BJ (cell line): ENCODE measurements around the gene RGS10. TPM values are rescaled to one million over a fixed set of nuclear protein-coding genes. Genes with fewer than 3 reads are reported as not detected.

Source experiments
- CTCF ChIA-PET: fragments of 350-600 bp; formaldehyde crosslinking; extraction: SDS; loops from one replicate; lab custom pipeline; 2021; ENCODE audit warnings: antibody characterized with exemption, inconsistent platforms; lab: Yijun Ruan, JAX
- POLR2A ChIA-PET: fragments of 300-600 bp; sonication (Branson Sonifier 250); formaldehyde crosslinking; extraction: SDS; loops from one replicate; lab custom pipeline; 2021; ENCODE audit warnings: antibody characterized with exemption; lab: Charles Lee
- DNase-seq: peaks from one replicate; pipeline ENCODE4 v3.0.0-alpha.2; 2011; ENCODE audit warnings: low read depth
- H3K27me3 ChIP-seq: 2 replicates; pipeline ENCODE4 v1.6.0; 2011; ENCODE audit warnings: low read length; ENCODE audit not compliant: control insufficient read depth, insufficient read depth
- H3K36me3 ChIP-seq: 2 replicates; pipeline ENCODE4 v1.5.1; 2011; ENCODE audit warnings: low read length; ENCODE audit not compliant: control insufficient read depth, insufficient read depth
- H3K4me3 ChIP-seq: 2 replicates; pipeline ENCODE4 v1.5.1; 2011; ENCODE audit warnings: low read depth, mild to moderate bottlenecking, control low read depth, low read length
- polyA plus RNA-seq: library from polyadenylated mRNA; depleted of rRNA; stranded (reverse); fragments of >200 nt; gene quantifications from 2 replicates; pipeline ENCODE4 v1.2.3, GENCODE V29; 2011
- TF ChIP-seq, protein P1 (sequence below): IDR thresholded peaks from 2 replicates; pipeline ENCODE4 v1.5.1; 2011; ENCODE audit warnings: low read depth, mild to moderate bottlenecking, control low read depth, inconsistent platforms, low read length, moderate library complexity; ENCODE audit not compliant: insufficient read depth

RGS10 gene
- polyA plus RNA-seq, 1 experiment: 34.5 TPM

DNA sequence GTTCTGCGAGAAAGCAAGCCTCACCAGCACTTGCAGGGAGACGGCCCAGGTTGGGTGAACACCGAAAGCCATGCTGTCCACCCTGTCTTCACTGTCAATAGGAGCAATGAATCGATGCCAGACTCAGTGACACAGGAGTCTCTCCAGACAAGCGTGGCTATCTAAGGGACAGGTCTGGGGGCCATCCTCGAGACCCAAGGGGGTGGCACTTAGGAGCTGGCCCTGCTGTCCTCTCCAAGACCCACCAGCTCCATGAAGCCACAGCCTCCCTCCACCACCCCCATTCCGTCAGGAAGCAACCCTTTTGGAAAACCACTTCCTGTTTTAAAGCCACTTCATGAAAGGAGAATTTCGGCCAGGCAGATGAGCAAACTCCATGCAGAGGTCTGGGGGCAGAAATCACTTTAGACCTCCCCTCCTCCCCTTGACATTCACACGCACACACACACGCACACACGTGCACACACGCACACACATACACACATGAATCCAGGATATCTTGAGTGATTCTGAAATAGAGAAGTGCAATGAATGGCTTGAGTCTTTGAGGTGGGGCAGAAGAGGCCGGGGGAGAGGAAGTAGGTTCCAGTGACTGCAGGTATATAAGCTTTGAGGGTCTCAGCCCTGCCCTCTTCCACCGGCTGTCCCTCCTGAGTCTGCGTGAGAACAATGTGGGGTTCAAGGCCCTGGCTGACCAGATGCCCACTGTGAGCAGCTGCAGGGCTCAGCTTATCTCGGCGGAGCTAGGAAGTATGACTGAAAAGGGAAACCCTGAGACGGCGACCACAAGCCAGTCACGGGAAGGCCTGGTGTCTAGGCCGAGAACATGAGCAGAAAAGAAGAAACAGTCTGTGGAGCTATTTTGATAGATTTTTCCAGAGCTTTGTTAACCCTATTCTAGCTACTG is 25.0 kb downstream of the RGS10 start:
- ChIA-PET CTCF (interaction anchor here (1.1 to 1.6 kb wide), 2 partner anchors 28 to 311 kb away, joined by 3 to 6 read pairs; partner anchors contain the start of gene GRK5), POLR2A (no interaction called here)
- DNase-seq: no peak
- Histone ChIP-seq H3K4me3 (no peak overlapping the region), H3K36me3 (peaks cover 7% of the 10 kb centered on the region), H3K27me3 (no peaks in the 10 kb centered on the region)
- TF ChIP-seq, protein P1, sequence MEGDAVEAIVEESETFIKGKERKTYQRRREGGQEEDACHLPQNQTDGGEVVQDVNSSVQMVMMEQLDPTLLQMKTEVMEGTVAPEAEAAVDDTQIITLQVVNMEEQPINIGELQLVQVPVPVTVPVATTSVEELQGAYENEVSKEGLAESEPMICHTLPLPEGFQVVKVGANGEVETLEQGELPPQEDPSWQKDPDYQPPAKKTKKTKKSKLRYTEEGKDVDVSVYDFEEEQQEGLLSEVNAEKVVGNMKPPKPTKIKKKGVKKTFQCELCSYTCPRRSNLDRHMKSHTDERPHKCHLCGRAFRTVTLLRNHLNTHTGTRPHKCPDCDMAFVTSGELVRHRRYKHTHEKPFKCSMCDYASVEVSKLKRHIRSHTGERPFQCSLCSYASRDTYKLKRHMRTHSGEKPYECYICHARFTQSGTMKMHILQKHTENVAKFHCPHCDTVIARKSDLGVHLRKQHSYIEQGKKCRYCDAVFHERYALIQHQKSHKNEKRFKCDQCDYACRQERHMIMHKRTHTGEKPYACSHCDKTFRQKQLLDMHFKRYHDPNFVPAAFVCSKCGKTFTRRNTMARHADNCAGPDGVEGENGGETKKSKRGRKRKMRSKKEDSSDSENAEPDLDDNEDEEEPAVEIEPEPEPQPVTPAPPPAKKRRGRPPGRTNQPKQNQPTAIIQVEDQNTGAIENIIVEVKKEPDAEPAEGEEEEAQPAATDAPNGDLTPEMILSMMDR: no peak

DNA sequence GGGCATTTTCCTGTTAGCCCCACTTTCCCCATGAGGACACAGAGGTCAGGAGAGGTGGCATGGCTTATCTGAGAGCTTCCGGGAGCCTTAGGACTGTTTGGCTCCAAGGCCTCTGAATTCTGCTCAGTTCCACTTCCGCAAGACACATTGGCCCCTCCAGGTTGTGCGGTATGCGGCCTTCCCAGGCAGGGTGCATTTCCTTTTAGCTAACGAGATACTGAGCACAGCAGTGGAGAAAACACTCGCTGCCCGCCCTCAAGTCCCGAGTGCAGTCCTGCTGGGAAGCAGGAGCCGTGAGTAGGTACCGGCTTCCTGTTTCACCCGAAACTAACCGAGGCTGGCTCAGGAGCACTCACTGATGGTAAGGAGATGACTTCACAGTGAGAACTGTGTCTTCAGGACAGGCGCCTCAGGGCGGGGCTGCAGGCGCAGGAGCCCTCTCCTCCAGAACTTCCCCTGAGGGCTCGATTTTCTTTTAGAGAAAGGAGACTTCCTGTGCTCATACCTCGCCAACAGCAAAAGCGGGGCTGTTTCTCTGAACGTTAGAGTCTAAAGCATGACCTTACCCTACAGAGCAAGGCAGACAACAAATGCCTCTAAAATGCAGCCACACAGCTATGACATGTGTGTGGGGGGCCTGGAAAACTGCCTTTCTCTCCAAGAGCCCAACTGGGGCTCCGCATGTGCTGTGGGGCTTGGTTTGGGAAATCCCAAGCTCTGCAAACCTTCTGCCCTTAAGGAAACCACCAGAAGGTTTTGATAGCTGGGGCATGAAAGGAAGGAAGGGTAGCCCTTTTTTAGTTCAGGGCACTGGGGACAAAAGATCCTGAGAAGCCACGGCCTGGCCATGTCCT is 25.9 kb downstream of the RGS10 start:
- H3K27me3 ChIP-seq: no peaks in the 10 kb centered on the region
- ChIA-PET CTCF (interaction anchor here (1.1 to 1.6 kb wide), 2 partner anchors 27 to 310 kb away, joined by 3 to 6 read pairs; partner anchors contain the start of gene GRK5), POLR2A (no interaction called here)
- TF ChIP-seq, protein P1: no peak
- no peak for DNase-seq
- peaks cover 10% of the 10 kb centered on the region for H3K36me3 ChIP-seq
- no peak overlapping the region for H3K4me3 ChIP-seq

DNA sequence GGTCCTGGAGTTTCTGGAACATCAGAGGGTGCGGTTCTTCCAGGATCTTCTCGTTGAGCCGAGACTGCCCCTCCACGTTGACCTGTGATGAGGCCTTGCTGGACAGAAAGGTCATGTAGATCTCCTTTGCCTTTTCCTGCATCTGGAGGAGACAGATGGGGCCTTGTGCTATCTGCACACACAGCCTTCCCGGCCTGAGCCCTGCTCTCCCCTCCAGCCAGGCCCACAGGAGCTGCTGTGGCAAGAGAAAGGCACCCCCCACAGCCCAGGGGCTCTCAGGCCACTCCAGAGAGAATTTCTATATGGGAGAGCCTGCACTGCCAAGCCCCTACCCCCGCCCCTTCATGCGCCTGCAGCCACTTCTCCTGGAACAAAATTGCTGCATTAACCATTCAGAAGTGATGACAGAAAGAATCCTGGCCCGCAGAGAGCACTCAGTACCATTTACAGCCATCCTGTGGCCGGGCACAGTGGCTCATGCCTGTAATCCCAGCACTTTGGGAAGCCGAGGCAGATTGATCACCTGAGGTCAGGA is 26.9 kb downstream of the RGS10 start:
- Histone ChIP-seq H3K36me3 (peaks cover 11% of the 10 kb centered on the region), H3K27me3 (no peaks in the 10 kb centered on the region), H3K4me3 (no peak overlapping the region)
- POLR2A ChIA-PET: no interaction called here
- no peak for DNase-seq
- TF ChIP-seq, protein P1: no peak
- CTCF ChIA-PET: no interaction called here

DNA sequence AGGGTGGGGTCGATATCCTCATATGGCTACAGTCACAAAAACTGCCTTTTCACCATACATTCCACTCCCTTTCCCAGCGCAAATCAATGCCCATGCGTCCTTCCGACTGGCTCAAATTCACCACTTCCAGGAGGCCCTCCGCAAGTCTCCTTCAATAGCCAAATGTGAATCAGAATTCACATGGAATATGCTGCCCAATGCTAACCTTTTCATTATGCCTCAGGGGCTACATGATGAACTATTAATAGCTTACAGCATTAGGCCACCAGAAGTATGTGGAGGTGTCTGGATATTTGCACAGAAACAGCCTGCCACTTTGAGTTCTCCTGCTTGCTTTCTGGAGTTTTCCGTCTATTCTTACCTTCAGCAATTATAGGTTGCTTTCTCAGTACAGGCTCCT is 27.7 kb downstream of the RGS10 start:
- Histone ChIP-seq H3K36me3 (peaks cover 16% of the 10 kb centered on the region), H3K4me3 (no peak overlapping the region), H3K27me3 (no peaks in the 10 kb centered on the region)
- TF ChIP-seq, protein P1: no peak
- ChIA-PET CTCF (no interaction called here), POLR2A (no interaction called here)
- DNase-seq: no peak
